SK-N-MC (cell line): ENCODE results near the gene CALN1.

Source experiments
- EZH2 ChIP-seq: fragments of 200-600 bp; sonication (generic); IDR thresholded peaks from one replicate; pipeline ENCODE4 v1.6.1; 2017; ENCODE audit warnings: antibody characterized with exemption
- POLR2AphosphoS5 ChIP-seq: IDR thresholded peaks from 2 replicates; pipeline ENCODE4 v1.6.1; 2012; ENCODE audit warnings: mild to moderate bottlenecking, low read depth, low read length, borderline replicate concordance

- TF ChIP-seq EZH2 = no peak
- no peak for TF ChIP-seq POLR2AphosphoS5
These were observed 636.5 kb downstream of the CALN1 start for GRCh38 chr7:71775648-71776047.
